GM10266 (cell line): ENCODE measurements around the gene ZSCAN18.

ENCODE experiments used
- DNase-seq: peaks from one replicate; pipeline ENCODE4 v3.0.0; 2012; ENCODE audit errors: extremely low spot score
- CTCF ChIP-seq: IDR thresholded peaks from 2 replicates; pipeline ENCODE4 v1.5.1; 2012; ENCODE audit warnings: mild to moderate bottlenecking, low read depth; ENCODE audit not compliant: control insufficient read depth, insufficient read depth; ENCODE audit errors: missing control alignments

Gene ZSCAN18

GRCh38 chr19:58042495-58043340 lies 55.3 kb downstream of the ZSCAN18 start:
- TF ChIP-seq CTCF, result no peak
- DNase-seq, result no peak

- DNase-seq, result no peak
- TF ChIP-seq CTCF, result no peak
Measured at GRCh38 chr19:58040751-58041525, 57.1 kb downstream of the ZSCAN18 start.

GRCh38 chr19:58038688-58039204 lies 59.3 kb downstream of the ZSCAN18 start:
- no peak for DNase-seq
- no peak for TF ChIP-seq CTCF

GRCh38 chr19:58037927-58038687 lies 59.9 kb downstream of the ZSCAN18 start:
- no peak for DNase-seq
- no peak for TF ChIP-seq CTCF

- DNase-seq, result no peak
- no peak for TF ChIP-seq CTCF
Measured at GRCh38 chr19:58035863-58036262, 62.2 kb downstream of the ZSCAN18 start.

- no peak for DNase-seq
- no peak for TF ChIP-seq CTCF
Measured at GRCh38 chr19:58034477-58034793, 63.6 kb downstream of the ZSCAN18 start.
